ENCODE data around the gene ZC3H15. TPM values are rescaled to one million over a fixed set of nuclear protein-coding genes. Genes with fewer than 3 reads are reported as not detected.
A peak's percentile ranks its signal among the peaks of the same experiment; 100 is the strongest.
"Not testable (repeated sequence)": the region's sequence is repeated elsewhere in the genome, so short reads cannot be mapped to it uniquely, and the experiment has no call there.

The ZC3H15 gene
- total RNA-seq, 1 donor from 2014 or later: 37.6 TPM

DNA sequence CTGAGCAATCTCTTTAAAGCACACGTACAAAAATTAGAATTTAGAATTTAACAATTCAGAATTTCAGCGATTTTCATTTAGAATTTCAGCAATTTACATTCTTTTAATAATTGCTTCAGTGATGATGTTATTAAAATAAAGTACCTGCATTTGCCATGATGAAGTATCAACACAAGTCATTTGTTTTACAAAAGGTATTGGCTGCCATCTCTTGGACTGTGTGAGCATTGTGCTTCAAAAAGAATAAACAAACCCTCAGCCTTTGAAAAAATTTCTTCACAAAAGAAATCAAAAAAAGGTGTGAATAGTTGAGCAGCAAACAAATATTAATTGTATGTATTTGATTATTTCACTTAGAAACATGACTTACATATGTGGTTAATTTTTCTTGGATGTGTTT, 27.1 kb upstream of the ZC3H15 start:
- H3K4me3 ChIP-seq (ENCODE audit: low read length in 3 of 3): no peak overlapping the region
- no peak overlapping the region for H3K27ac ChIP-seq (ENCODE audit: low read depth, low read length)
- peaks cover 0 to 2% (median 0%) of the 10 kb centered on the region in 3 donors for H3K36me3 ChIP-seq (ENCODE audit: control insufficient read depth in 3 of 3, insufficient read depth in 3 of 3, low read length in 3 of 3)
- no peaks in the 10 kb centered on the region for H3K27me3 ChIP-seq (ENCODE audit: control insufficient read depth in 3 of 3, insufficient read depth in 3 of 3, low read length in 3 of 3)
- no peaks in the 10 kb centered on the region for H3K4me1 ChIP-seq (ENCODE audit: control insufficient read depth in 3 of 3, insufficient read depth in 3 of 3, low read length in 3 of 3)
- no peaks in the 10 kb centered on the region for H3K9me3 ChIP-seq (ENCODE audit: control insufficient read depth in 3 of 3, low read length in 3 of 3)
- no peak overlapping the region for H3K9ac ChIP-seq (ENCODE audit: low read depth in 1 of 3, low read length in 3 of 3)

GRCh38 chr2:186460465-186460864, 25.6 kb upstream of the ZC3H15 start:
- H3K27ac ChIP-seq (ENCODE audit: low read depth, low read length): no peak overlapping the region
- peaks cover 0 to 2% (median 0%) of the 10 kb centered on the region in 3 donors for H3K36me3 ChIP-seq (ENCODE audit: control insufficient read depth in 3 of 3, insufficient read depth in 3 of 3, low read length in 3 of 3)
- no peak overlapping the region for H3K4me3 ChIP-seq (ENCODE audit: low read length in 3 of 3)
- no peaks in the 10 kb centered on the region for H3K27me3 ChIP-seq (ENCODE audit: control insufficient read depth in 3 of 3, insufficient read depth in 3 of 3, low read length in 3 of 3)
- no peak overlapping the region for H3K9ac ChIP-seq (ENCODE audit: low read depth in 1 of 3, low read length in 3 of 3)
- no peaks in the 10 kb centered on the region for H3K9me3 ChIP-seq (ENCODE audit: control insufficient read depth in 3 of 3, low read length in 3 of 3)
- H3K4me1 ChIP-seq (ENCODE audit: control insufficient read depth in 3 of 3, insufficient read depth in 3 of 3, low read length in 3 of 3): no peaks in the 10 kb centered on the region

GRCh38 chr2:186466743-186467142, 19.3 kb upstream of the ZC3H15 start:
- no peaks in the 10 kb centered on the region for H3K27me3 ChIP-seq (ENCODE audit: control insufficient read depth in 3 of 3, insufficient read depth in 3 of 3, low read length in 3 of 3)
- no peak overlapping the region for H3K9ac ChIP-seq (ENCODE audit: low read depth in 1 of 3, low read length in 3 of 3)
- no peaks in the 10 kb centered on the region for H3K36me3 ChIP-seq (ENCODE audit: control insufficient read depth in 3 of 3, insufficient read depth in 3 of 3, low read length in 3 of 3)
- H3K4me3 ChIP-seq (ENCODE audit: low read length in 3 of 3): no peak overlapping the region
- H3K4me1 ChIP-seq (ENCODE audit: control insufficient read depth in 3 of 3, insufficient read depth in 3 of 3, low read length in 3 of 3): no peaks in the 10 kb centered on the region
- H3K9me3 ChIP-seq (ENCODE audit: control insufficient read depth in 3 of 3, low read length in 3 of 3): no peaks in the 10 kb centered on the region
- no peak overlapping the region for H3K27ac ChIP-seq (ENCODE audit: low read depth, low read length)

DNA sequence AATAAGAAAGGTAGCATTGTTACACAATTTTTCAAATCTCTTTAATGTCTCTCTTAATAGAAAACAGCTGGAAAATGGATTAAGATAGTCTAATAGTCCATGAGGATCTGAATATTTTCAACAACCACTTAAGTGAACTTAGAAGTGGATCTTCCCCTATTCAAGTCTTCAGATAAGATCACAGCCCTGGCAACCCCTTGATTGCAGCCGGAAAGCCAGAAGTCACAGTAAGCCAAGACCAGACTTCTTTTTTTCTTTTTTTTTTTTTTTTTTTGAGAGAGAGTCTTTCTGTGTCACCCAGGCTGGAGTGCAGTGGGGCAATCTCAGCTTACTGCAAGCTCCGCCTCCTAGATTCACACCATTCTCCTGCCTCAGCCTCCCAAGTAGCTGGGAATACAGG, 18.6 kb upstream of the ZC3H15 start:
- Histone ChIP-seq H3K9me3 (ENCODE audit: control insufficient read depth in 3 of 3, low read length in 3 of 3) (no peaks in the 10 kb centered on the region), H3K4me3 (ENCODE audit: low read length in 3 of 3) (no peak overlapping the region), H3K27ac (ENCODE audit: low read depth, low read length) (no peak overlapping the region), H3K36me3 (ENCODE audit: control insufficient read depth in 3 of 3, insufficient read depth in 3 of 3, low read length in 3 of 3) (no peaks in the 10 kb centered on the region), H3K4me1 (ENCODE audit: control insufficient read depth in 3 of 3, insufficient read depth in 3 of 3, low read length in 3 of 3) (no peaks in the 10 kb centered on the region), H3K27me3 (ENCODE audit: control insufficient read depth in 3 of 3, insufficient read depth in 3 of 3, low read length in 3 of 3) (no peaks in the 10 kb centered on the region), H3K9ac (ENCODE audit: low read depth in 1 of 3, low read length in 3 of 3) (no peak overlapping the region)

DNA sequence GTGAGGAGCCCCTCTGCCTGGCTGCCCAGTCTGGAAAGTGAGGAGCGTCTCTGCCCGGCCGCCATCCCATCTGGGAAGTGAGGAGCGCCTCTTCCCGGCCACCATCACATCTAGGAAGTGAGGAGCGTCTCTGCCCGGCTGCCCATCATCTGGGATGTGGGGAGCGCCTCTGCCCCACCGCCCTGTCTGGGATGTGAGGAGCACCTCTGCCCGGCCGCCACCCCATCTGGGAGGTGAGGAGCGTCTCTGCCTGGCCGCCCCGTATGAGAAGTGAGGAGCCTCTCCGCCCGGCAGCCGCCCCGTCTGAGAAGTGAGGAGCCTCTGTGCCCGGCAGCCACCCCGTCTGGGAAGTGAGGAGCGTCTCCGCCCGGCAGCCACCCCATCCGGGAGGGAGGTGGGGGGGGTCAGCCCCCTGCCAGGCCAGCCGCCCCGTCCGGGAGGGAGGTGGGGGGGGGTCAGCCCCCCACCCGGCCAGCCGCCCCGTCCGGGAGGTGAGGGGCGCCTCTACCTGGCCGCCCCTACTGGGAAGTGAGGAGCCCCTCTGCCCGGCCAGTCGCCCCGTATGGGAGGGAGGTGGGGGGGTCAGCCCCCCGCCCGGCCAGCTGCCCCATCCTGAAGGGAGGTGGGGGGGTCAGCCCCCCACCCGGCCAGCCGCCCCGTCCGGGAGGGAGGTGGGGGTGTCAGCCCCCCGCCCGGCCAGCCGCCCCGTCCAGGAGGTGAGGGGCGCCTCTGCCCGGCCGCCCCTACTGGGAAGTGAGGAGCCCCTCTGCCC, 13.2 kb upstream of the ZC3H15 start:
- not testable (repeated sequence) for H3K27ac ChIP-seq (ENCODE audit: low read depth, low read length); H3K36me3 ChIP-seq (ENCODE audit: control insufficient read depth in 3 of 3, insufficient read depth in 3 of 3, low read length in 3 of 3); H3K9me3 ChIP-seq (ENCODE audit: control insufficient read depth in 3 of 3, low read length in 3 of 3); H3K4me1 ChIP-seq (ENCODE audit: control insufficient read depth in 3 of 3, insufficient read depth in 3 of 3, low read length in 3 of 3); H3K4me3 ChIP-seq (ENCODE audit: low read length in 3 of 3); H3K27me3 ChIP-seq (ENCODE audit: control insufficient read depth in 3 of 3, insufficient read depth in 3 of 3, low read length in 3 of 3); H3K9ac ChIP-seq (ENCODE audit: low read depth in 1 of 3, low read length in 3 of 3)

GRCh38 chr2:186474239-186474638, 11.8 kb upstream of the ZC3H15 start:
- H3K9me3 ChIP-seq (ENCODE audit: control insufficient read depth in 3 of 3, low read length in 3 of 3); H3K4me1 ChIP-seq (ENCODE audit: control insufficient read depth in 3 of 3, insufficient read depth in 3 of 3, low read length in 3 of 3); H3K4me3 ChIP-seq (ENCODE audit: low read length in 3 of 3); H3K27ac ChIP-seq (ENCODE audit: low read depth, low read length); H3K36me3 ChIP-seq (ENCODE audit: control insufficient read depth in 3 of 3, insufficient read depth in 3 of 3, low read length in 3 of 3); H3K9ac ChIP-seq (ENCODE audit: low read depth in 1 of 3, low read length in 3 of 3); H3K27me3 ChIP-seq (ENCODE audit: control insufficient read depth in 3 of 3, insufficient read depth in 3 of 3, low read length in 3 of 3): not testable (repeated sequence)

DNA sequence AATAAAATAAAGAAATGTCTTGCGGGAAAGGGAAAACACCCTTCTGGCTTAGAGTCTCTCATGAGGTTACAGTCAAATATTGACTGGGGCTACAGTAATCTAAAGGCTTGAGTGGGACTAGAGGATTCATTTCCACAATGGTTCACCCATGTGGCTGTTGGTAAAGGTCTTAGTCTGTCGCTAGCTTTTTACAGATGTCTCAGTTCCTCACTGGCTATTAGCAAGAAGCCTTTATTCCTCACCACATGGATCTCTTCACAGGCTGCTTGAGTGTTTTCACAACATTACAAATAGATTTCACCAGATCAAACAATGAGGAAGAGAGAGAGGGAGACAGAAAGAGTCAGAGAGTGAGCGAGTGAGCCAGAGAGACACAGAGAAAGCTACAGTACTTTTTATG, 8.3 kb upstream of the ZC3H15 start:
- no peaks in the 10 kb centered on the region for H3K36me3 ChIP-seq (ENCODE audit: control insufficient read depth in 3 of 3, insufficient read depth in 3 of 3, low read length in 3 of 3)
- H3K27ac ChIP-seq (ENCODE audit: low read depth, low read length): no peak overlapping the region
- H3K4me1 ChIP-seq (ENCODE audit: control insufficient read depth in 3 of 3, insufficient read depth in 3 of 3, low read length in 3 of 3): no peaks in the 10 kb centered on the region
- no peak overlapping the region for H3K4me3 ChIP-seq (ENCODE audit: low read length in 3 of 3)
- H3K9ac ChIP-seq (ENCODE audit: low read depth in 1 of 3, low read length in 3 of 3): no peak overlapping the region
- H3K9me3 ChIP-seq (ENCODE audit: control insufficient read depth in 3 of 3, low read length in 3 of 3): no peaks in the 10 kb centered on the region
- H3K27me3 ChIP-seq (ENCODE audit: control insufficient read depth in 3 of 3, insufficient read depth in 3 of 3, low read length in 3 of 3): no peaks in the 10 kb centered on the region

DNA sequence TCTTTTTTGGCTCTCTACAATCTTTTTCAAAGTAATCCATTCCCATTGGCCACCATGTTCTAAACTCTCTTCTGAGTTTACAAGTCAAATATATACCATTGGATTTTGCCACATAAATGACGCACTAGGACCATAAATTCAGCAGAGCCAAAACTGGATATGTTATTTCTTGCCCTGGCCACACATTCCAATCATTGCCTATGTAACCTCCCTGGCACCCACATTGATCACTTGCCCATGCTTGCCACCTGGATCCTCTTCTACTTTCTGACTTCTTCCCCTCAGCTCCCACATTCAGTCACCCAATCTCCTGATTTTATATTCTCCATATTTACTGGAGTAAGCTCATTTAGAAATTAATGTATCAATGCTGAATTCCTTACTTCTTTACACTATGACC, 5.1 kb upstream of the ZC3H15 start:
- no peaks in the 10 kb centered on the region for H3K9me3 ChIP-seq (ENCODE audit: control insufficient read depth in 3 of 3, low read length in 3 of 3)
- H3K4me1 ChIP-seq (ENCODE audit: control insufficient read depth in 3 of 3, insufficient read depth in 3 of 3, low read length in 3 of 3): peaks cover 0 to 5% (median 0%) of the 10 kb centered on the region in 3 donors
- H3K27me3 ChIP-seq (ENCODE audit: control insufficient read depth in 3 of 3, insufficient read depth in 3 of 3, low read length in 3 of 3): no peaks in the 10 kb centered on the region
- H3K27ac ChIP-seq (ENCODE audit: low read depth, low read length): no peak overlapping the region
- H3K36me3 ChIP-seq (ENCODE audit: control insufficient read depth in 3 of 3, insufficient read depth in 3 of 3, low read length in 3 of 3): no peaks in the 10 kb centered on the region
- no peak overlapping the region for H3K9ac ChIP-seq (ENCODE audit: low read depth in 1 of 3, low read length in 3 of 3)
- no peak overlapping the region for H3K4me3 ChIP-seq (ENCODE audit: low read length in 3 of 3)

DNA sequence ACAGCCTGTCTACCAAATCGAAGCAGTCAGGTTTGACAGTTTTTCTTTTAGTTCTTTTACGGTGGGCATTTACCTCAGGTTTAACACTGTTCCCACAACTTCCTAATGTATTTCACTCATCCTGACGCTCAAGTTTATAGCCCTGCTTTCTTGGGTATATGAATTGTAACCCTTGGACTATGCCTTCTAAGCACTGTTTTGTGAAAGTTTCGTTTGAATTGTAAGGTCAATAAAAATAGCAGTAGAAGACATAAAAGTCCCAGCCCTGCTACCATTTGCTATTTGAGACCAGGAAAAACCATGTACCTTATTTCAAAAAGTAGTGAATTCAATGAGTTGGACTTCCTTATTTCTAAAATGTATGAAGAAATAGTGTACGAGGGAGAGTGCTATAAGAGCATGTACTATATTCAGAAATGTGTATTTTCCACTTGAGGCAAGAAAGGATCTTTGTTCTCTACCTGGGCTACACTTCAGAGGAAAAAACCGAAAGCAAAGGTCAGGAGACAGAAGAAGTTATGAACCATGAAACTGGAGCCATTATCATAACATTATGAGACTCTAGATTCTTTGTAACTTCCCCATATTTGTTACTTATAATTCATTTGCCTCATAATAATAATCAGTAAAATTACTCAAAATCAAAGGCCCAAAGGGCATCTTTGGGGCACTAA, 1.9 kb upstream of the ZC3H15 start:
- H3K4me3 ChIP-seq (ENCODE audit: low read length in 3 of 3): no peak overlapping the region
- no peaks in the 10 kb centered on the region for H3K9me3 ChIP-seq (ENCODE audit: control insufficient read depth in 3 of 3, low read length in 3 of 3)
- peaks cover 12 to 28% (median 12%) of the 10 kb centered on the region in 3 donors for H3K4me1 ChIP-seq (ENCODE audit: control insufficient read depth in 3 of 3, insufficient read depth in 3 of 3, low read length in 3 of 3)
- no peaks in the 10 kb centered on the region for H3K36me3 ChIP-seq (ENCODE audit: control insufficient read depth in 3 of 3, insufficient read depth in 3 of 3, low read length in 3 of 3)
- no peak overlapping the region for H3K27ac ChIP-seq (ENCODE audit: low read depth, low read length)
- H3K27me3 ChIP-seq (ENCODE audit: control insufficient read depth in 3 of 3, insufficient read depth in 3 of 3, low read length in 3 of 3): no peaks in the 10 kb centered on the region
- H3K9ac ChIP-seq (ENCODE audit: low read depth in 1 of 3, low read length in 3 of 3): no peak overlapping the region

- H3K27me3 ChIP-seq (ENCODE audit: control insufficient read depth in 3 of 3, insufficient read depth in 3 of 3, low read length in 3 of 3): no peaks in the 10 kb centered on the region
- no peaks in the 10 kb centered on the region for H3K9me3 ChIP-seq (ENCODE audit: control insufficient read depth in 3 of 3, low read length in 3 of 3)
- H3K36me3 ChIP-seq (ENCODE audit: control insufficient read depth in 3 of 3, insufficient read depth in 3 of 3, low read length in 3 of 3): no peaks in the 10 kb centered on the region
- H3K27ac ChIP-seq (ENCODE audit: low read depth, low read length): peak overlapping the region; percentile 93
- peak overlapping the region; percentile 93 to 95 (median 93) for H3K9ac ChIP-seq (ENCODE audit: low read depth in 1 of 3, low read length in 3 of 3)
- H3K4me1 ChIP-seq (ENCODE audit: control insufficient read depth in 3 of 3, insufficient read depth in 3 of 3, low read length in 3 of 3): peaks cover 16 to 36% (median 21%) of the 10 kb centered on the region in 3 donors
- H3K4me3 ChIP-seq (ENCODE audit: low read length in 3 of 3): peak overlapping the region; percentile 88 to 94 (median 91)
These were observed 537 bp upstream of the ZC3H15 start for GRCh38 chr2:186485576-186485870.
